SK-N-MC (cell line): ENCODE data around the gene KCNK7.

Experiments
- DNase-seq: peaks from one replicate; pipeline ENCODE4 v3.0.0-alpha.2; 2011; ENCODE audit warnings: low read depth, low spot score
- H3K27ac ChIP-seq: fragments of 200-600 bp; sonication (generic); 2 replicates; pipeline ENCODE4 v1.5.1; 2016; ENCODE audit warnings: mixed run types
- H3K36me3 ChIP-seq: fragments of 200-600 bp; sonication (generic); 2 replicates; pipeline ENCODE4 v1.6.1; 2017; ENCODE audit warnings: antibody characterized with exemption, low read length, mixed read lengths; ENCODE audit not compliant: insufficient read depth
- H3K4me3 ChIP-seq: fragments of 200-600 bp; sonication (generic); 2 replicates; pipeline ENCODE4 v1.5.1; 2016
- H3K9ac ChIP-seq: fragments of 200-600 bp; sonication (generic); 2 replicates; pipeline ENCODE4 v1.8.0; 2017; ENCODE audit warnings: mixed run types, mixed read lengths; ENCODE audit not compliant: insufficient read length
- H3K9me3 ChIP-seq: fragments of 200-600 bp; sonication (generic); 2 replicates; pipeline ENCODE4 v1.6.1; 2017; ENCODE audit warnings: low read depth, mild to moderate bottlenecking, antibody characterized with exemption, low read length, moderate library complexity, mixed read lengths
- EZH2 ChIP-seq: fragments of 200-600 bp; sonication (generic); IDR thresholded peaks from one replicate; pipeline ENCODE4 v1.6.1; 2017; ENCODE audit warnings: antibody characterized with exemption
- FOXP2 ChIP-seq: optimal IDR thresholded peaks from 2 replicates; pipeline ENCODE3; 2011; ENCODE audit warnings: mild to moderate bottlenecking, moderate library complexity; ENCODE audit not compliant: insufficient read depth; ENCODE audit errors: extremely low read length, control extremely low read depth
- POLR2AphosphoS5 ChIP-seq: IDR thresholded peaks from 2 replicates; pipeline ENCODE4 v1.6.1; 2012; ENCODE audit warnings: mild to moderate bottlenecking, low read depth, low read length, borderline replicate concordance

Gene KCNK7

GRCh38 chr11:65609665-65610064 lies 14.1 kb upstream of the KCNK7 start:
- no peak for DNase-seq
- no peaks in the 10 kb centered on the region for H3K9me3 ChIP-seq
- no peak overlapping the region for H3K4me3 ChIP-seq
- no peak overlapping the region for H3K27ac ChIP-seq
- H3K9ac ChIP-seq, result no peak overlapping the region
- peaks cover 6% of the 10 kb centered on the region; the same call in 1 of the 2 replicates for H3K36me3 ChIP-seq
- TF ChIP-seq POLR2AphosphoS5, result no peak
- TF ChIP-seq EZH2, result no peak
- no peak for TF ChIP-seq FOXP2

- H3K36me3 ChIP-seq, result peaks cover 6% of the 10 kb centered on the region; the same call in 1 of the 2 replicates
- TF ChIP-seq FOXP2, result no peak
- no peak for TF ChIP-seq EZH2
- no peak for TF ChIP-seq POLR2AphosphoS5
- no peak for DNase-seq
- no peak overlapping the region for H3K9ac ChIP-seq
- H3K9me3 ChIP-seq, result no peaks in the 10 kb centered on the region
- H3K4me3 ChIP-seq, result no peak overlapping the region
- H3K27ac ChIP-seq, result no peak overlapping the region
Measured at GRCh38 chr11:65609229-65609628, 13.6 kb upstream of the KCNK7 start.

- Histone ChIP-seq H3K4me3 (peak overlapping the region; percentile 83), H3K9me3 (no peaks in the 10 kb centered on the region), H3K36me3 (peaks cover 6% of the 10 kb centered on the region; the same call in 1 of the 2 replicates), H3K27ac (no peak overlapping the region), H3K9ac (peak overlapping the region; percentile 56)
- no peak for DNase-seq
- no peak for TF ChIP-seq FOXP2
- TF ChIP-seq POLR2AphosphoS5, result 0 out of 2 replicates have a peak, but pooled peaks have one; percentile 4
Measured at GRCh38 chr11:65607614-65608426, 12.2 kb upstream of the KCNK7 start.

GRCh38 chr11:65606876-65607613 lies 11.4 kb upstream of the KCNK7 start:
- Histone ChIP-seq H3K4me3 (peak overlapping the region; percentile 83), H3K27ac (no peak overlapping the region), H3K9ac (peak overlapping the region; percentile 56), H3K36me3 (peaks cover 6% of the 10 kb centered on the region; the same call in 1 of the 2 replicates), H3K9me3 (no peaks in the 10 kb centered on the region)
- DNase-seq, result peak; percentile 95
- TF ChIP-seq POLR2AphosphoS5 (peak; percentile 69; the same call in 1 of the 2 replicates), FOXP2 (peak; percentile 39), EZH2 (no peak)

- DNase-seq, result no peak
- H3K36me3 ChIP-seq, result peaks cover 6% of the 10 kb centered on the region; the same call in 1 of the 2 replicates
- H3K9ac ChIP-seq, result no peak overlapping the region
- TF ChIP-seq EZH2 (no peak), POLR2AphosphoS5 (no peak), FOXP2 (no peak)
- no peak overlapping the region for H3K4me3 ChIP-seq
- no peak overlapping the region for H3K27ac ChIP-seq
- no peaks in the 10 kb centered on the region for H3K9me3 ChIP-seq
Measured at GRCh38 chr11:65604258-65604657, 8.7 kb upstream of the KCNK7 start.

GRCh38 chr11:65599955-65600246 lies 4.3 kb upstream of the KCNK7 start:
- Histone ChIP-seq H3K4me3 (no peak overlapping the region), H3K27ac (no peak overlapping the region), H3K36me3 (peaks cover 3% of the 10 kb centered on the region; the same call in 1 of the 2 replicates), H3K9ac (no peak overlapping the region), H3K9me3 (no peaks in the 10 kb centered on the region)
- DNase-seq, result no peak
- TF ChIP-seq EZH2 (no peak), FOXP2 (no peak), POLR2AphosphoS5 (no peak)

GRCh38 chr11:65599216-65599954 lies 3.8 kb upstream of the KCNK7 start:
- DNase-seq, result no peak
- Histone ChIP-seq H3K4me3 (no peak overlapping the region), H3K27ac (no peak overlapping the region), H3K9me3 (no peaks in the 10 kb centered on the region), H3K36me3 (peaks cover 3% of the 10 kb centered on the region; the same call in 1 of the 2 replicates), H3K9ac (no peak overlapping the region)
- TF ChIP-seq FOXP2 (no peak), EZH2 (no peak), POLR2AphosphoS5 (no peak)

GRCh38 chr11:65598258-65598699 lies 2.7 kb upstream of the KCNK7 start:
- Histone ChIP-seq H3K27ac (no peak overlapping the region), H3K36me3 (peaks cover 3% of the 10 kb centered on the region; the same call in 1 of the 2 replicates), H3K4me3 (no peak overlapping the region), H3K9ac (no peak overlapping the region), H3K9me3 (no peaks in the 10 kb centered on the region)
- no peak for DNase-seq
- TF ChIP-seq EZH2 (no peak), POLR2AphosphoS5 (no peak), FOXP2 (no peak)
